H1 (cell line): Measurements from ENCODE around the gene ADARB2. TPM values are rescaled to one million over a fixed set of nuclear protein-coding genes. Genes with fewer than 3 reads are reported as not detected.
A peak's percentile ranks its signal among the peaks of the same experiment; 100 is the strongest.

ENCODE experiments used
- CEBPB ChIP-seq: IDR thresholded peaks from 2 replicates; pipeline ENCODE4 v1.6.1; 2012; ENCODE audit warnings: low read depth, low read length
- CTCF ChIP-seq, 3 experiments: IDR thresholded peaks; 1 replicate in 2 of 3; 2 replicates in 1 of 3; pipeline versions ENCODE4 v1.5.1 to v1.6.1; 2011; ENCODE audit warnings: low read length in 3 of 3, mild to moderate bottlenecking in 3 of 3, inconsistent platforms in 2 of 3, low read depth in 1 of 3, moderate library complexity in 1 of 3; ENCODE audit not compliant: insufficient read depth in 1 of 3; ENCODE audit errors: control extremely low read depth in 1 of 3
- polyA plus RNA-seq, 7 experiments: library from polyadenylated mRNA; depleted of rRNA in 3 of 7; stranded (reverse) in 5 of 7; unstranded in 2 of 7; fragments of >200 nt in 5 of 7; fragments of 200-250 nt in 2 of 7; gene quantifications; 1 replicate in 5 of 7; 2 replicates in 1 of 7; 4 replicates in 1 of 7; pipeline versions ENCODE4 v1.2.1 to v1.2.3, GENCODE V29; 2011 to 2013; ENCODE audit warnings: missing spikeins in 2 of 7, mixed read lengths in 2 of 7
- total RNA-seq: library from RNA; stranded (reverse); fragmentation: NEBNext Ultra II Directional; extraction: Animal tissue kit (Norgen Biotek cat#: 25700); gene quantifications from 2 replicates; pipeline ENCODE4 v1.2.1, GENCODE V29; 2021

Gene ADARB2
- total and polyA plus RNA-seq, 2 of the 8 experiments (the other 6 are each of a cell fraction or from before 2014, with no cell fraction given) = 2.2 to 2.8 TPM

GRCh38 chr10:1243486-1244234 lies 493.7 kb downstream of the ADARB2 start (continued):
- TF ChIP-seq CEBPB = no peak
- peak; percentile 27 to 49 (median 28) for TF ChIP-seq CTCF (IDR thresholded peaks at IDR 0.05; ENCODE audit: control extremely low read depth in 1 of 3, insufficient read depth in 1 of 3, low read depth in 1 of 3, low read length in 3 of 3)
- TF ChIP-seq, all 59 proteins: peak for 2
